Pancreas (tissue), 10 donors: Measurements from ENCODE around the gene CHN1. TPM values are rescaled to one million over a fixed set of nuclear protein-coding genes. Genes with fewer than 3 reads are reported as not detected.
A peak's percentile ranks its signal among the peaks of the same experiment; 100 is the strongest.

Source experiments
- ATAC-seq, 4 donors: fragments of 200-7000 bp; cut with Tn5 transposase; one replicate each; pipeline versions ENCODE4 v1.8.0 to v1.9.1; 2020; ENCODE audit warnings: mild to moderate bottlenecking in 4 of 4, moderate library complexity in 4 of 4
- DNase-seq, 6 donors: peaks; one replicate each; pipeline ENCODE4 v3.0.0-alpha.2; 2020
- FAIRE-seq: peaks from 2 replicates; lab custom pipeline; 2012; peaks lifted over from hg19 to GRCh38; lab: Jason Lieb, UNC
- H3K27ac ChIP-seq, 4 donors: fragments of 200-600 bp; sonication (generic); 1 replicate in 3 of 4; 2 replicates in 1 of 4; pipeline versions ENCODE4 v1.5.0 to v1.8.0; 2020
- H3K27me3 ChIP-seq, 4 donors: fragments of 200-600 bp; one replicate each; pipeline ENCODE4 v1.8.0; 2021
- H3K36me3 ChIP-seq, 3 donors: fragments of 200-600 bp; sonication (generic) in 1 of 3; one replicate each; pipeline versions ENCODE4 v1.5.0 to v1.8.0; 2020 to 2021
- H3K4me1 ChIP-seq, 3 donors: fragments of 200-600 bp; one replicate each; pipeline ENCODE4 v1.8.0; 2021
- H3K4me3 ChIP-seq, 4 donors: fragments of 200-600 bp; sonication (generic) in 2 of 4; one replicate each; pipeline versions ENCODE4 v1.5.0 to v1.8.0; 2020 to 2021
- H3K9me3 ChIP-seq, 4 donors: fragments of 200-600 bp; one replicate each; pipeline ENCODE4 v1.8.0; 2021
- WGBS, 2 donors: extraction: QIAGEN DNeasy Blood & Tissue Kit; methylation state at CpG; one replicate each; pipeline ENCODE4 v1.1.7; 2013; 5-methylcytosine and 5-hydroxymethylcytosine counted together
- intact Hi-C, 3 donors: fragments of 100-400 bp; cut with DNase I; formaldehyde crosslinking; loops; one replicate each; pipeline versions ENCODE4 v1.11.1 to v1.14.2; 2022
- polyA plus RNA-seq, 2 donors: library from polyadenylated mRNA; stranded (reverse); fragments of 200-250 nt; gene quantifications; one replicate each; pipeline ENCODE4 v1.2.3, GENCODE V29; 2013
- total RNA-seq, 6 donors: library from RNA; stranded (reverse); fragmentation: NEBNext Ultra II Directional in 4 of 6; extraction: Animal tissue kit (Norgen Biotek cat#: 25700) in 4 of 6; gene quantifications; one replicate each; pipeline versions ENCODE4 v1.2.1 to v1.2.4, GENCODE V29; 2021 to 2023
- TF ChIP-seq, protein P1 (sequence below), 4 donors: fragments of 200-600 bp; sonication (generic) in 3 of 4; IDR thresholded peaks; one replicate each; pipeline versions ENCODE4 v1.5.0 to v1.8.0; 2021; ENCODE audit warnings: antibody characterized with exemption in 4 of 4
- donor health status: healthy with polysubstance abuse.
- donor health status: DM: no; HTN: no; CAD: no; lungs with moderate emphysema.
- donor health status: DM: no; HTN: no; CAD: no.
- donor health status: control.
- donor health status: control.
- donor health status: Bipolar disorder and iron deficiency.
- donor health status: DM: yes; HTN: yes; CAD: no.
- donor health status: DM: no; HTN: no; CAD: no.
- donor health status: DM: no; HTN: no; CAD: no.
- donor health status: DM: yes; HTN: yes; CAD: no.

Gene CHN1
- total and polyA plus RNA-seq, 8 donors = 1.3 to 15.4 (median 3.7) TPM

DNA sequence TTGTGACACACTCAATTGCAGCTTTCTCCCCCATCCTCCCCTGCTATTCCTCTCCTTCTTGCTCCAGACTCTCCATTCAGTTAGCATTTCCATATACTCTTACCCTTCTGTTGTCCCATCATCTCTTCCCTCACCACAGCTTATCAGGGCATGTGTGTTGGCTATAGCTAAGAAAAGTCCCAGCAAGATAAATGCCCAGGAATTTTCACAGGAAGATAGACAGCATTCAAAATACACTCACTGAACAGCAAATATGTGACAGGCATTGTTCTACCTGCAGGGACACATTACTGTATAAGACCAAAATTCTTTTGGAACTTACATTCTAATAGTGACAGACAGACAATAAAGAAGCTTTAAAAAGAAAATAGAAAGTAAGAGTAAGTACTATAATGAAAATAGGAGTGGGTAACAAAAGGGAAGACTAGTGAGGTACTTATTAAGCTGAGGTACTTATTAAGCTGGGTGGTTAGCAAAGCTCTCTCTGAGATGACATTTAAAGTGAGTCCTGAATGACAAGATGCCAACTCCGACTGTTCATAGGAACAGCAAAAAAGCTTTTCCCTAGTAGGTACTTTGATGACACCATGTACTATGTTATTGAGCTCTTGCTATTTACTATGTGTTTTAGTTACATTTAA, 86.2 kb downstream of the CHN1 start:
- DNase-seq = no peak
- no peaks in the 10 kb centered on the region for H3K27me3 ChIP-seq
- 50 to 60% methylated on average over 1 of the region's 1 CpG for WGBS, 2 donors
- intact Hi-C loops = no loop called here
- no peak for ATAC-seq
- TF ChIP-seq, protein P1, sequence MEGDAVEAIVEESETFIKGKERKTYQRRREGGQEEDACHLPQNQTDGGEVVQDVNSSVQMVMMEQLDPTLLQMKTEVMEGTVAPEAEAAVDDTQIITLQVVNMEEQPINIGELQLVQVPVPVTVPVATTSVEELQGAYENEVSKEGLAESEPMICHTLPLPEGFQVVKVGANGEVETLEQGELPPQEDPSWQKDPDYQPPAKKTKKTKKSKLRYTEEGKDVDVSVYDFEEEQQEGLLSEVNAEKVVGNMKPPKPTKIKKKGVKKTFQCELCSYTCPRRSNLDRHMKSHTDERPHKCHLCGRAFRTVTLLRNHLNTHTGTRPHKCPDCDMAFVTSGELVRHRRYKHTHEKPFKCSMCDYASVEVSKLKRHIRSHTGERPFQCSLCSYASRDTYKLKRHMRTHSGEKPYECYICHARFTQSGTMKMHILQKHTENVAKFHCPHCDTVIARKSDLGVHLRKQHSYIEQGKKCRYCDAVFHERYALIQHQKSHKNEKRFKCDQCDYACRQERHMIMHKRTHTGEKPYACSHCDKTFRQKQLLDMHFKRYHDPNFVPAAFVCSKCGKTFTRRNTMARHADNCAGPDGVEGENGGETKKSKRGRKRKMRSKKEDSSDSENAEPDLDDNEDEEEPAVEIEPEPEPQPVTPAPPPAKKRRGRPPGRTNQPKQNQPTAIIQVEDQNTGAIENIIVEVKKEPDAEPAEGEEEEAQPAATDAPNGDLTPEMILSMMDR (IDR thresholded peaks at IDR 0.05) = no peak
- H3K4me1 ChIP-seq = no peaks in the 10 kb centered on the region
- no peaks in the 10 kb centered on the region for H3K36me3 ChIP-seq
- no peak overlapping the region for H3K4me3 ChIP-seq
- no peaks in the 10 kb centered on the region for H3K9me3 ChIP-seq
- no peak for FAIRE-seq
- H3K27ac ChIP-seq = no peak overlapping the region

DNA sequence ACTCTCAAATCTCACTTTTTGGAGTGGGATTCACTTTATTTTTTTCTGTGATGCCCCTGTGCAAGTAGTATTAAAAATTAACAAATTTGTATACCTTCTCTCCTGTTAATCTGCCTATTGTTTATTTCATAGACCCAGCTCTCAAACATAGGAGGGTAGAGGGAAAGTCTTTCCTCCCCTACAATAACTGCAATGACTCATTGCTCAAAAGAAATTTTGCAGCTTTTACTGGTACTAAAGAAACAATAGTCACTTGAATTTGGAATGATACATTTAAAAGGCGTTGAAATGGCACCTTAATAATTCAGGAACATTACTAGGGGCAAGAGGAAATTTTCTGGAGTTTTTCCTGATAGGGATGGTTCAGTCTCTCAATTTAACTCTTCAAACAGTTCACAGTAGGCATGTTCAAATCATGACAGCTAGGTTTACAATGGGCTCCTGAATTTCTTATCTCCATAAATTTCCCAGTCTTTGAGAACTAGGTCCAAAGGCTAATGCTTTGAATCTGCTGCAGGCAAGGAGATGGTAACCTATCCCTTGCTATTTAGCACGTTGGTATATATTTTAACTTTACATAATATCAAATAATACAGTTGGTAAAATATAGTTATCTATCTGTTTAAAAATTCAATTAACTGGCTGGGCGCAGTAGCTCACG, 88.8 kb downstream of the CHN1 start:
- no peak for ATAC-seq
- no peak for DNase-seq
- Histone ChIP-seq H3K27ac (no peak overlapping the region), H3K4me1 (no peaks in the 10 kb centered on the region), H3K9me3 (no peaks in the 10 kb centered on the region), H3K27me3 (no peaks in the 10 kb centered on the region), H3K36me3 (no peaks in the 10 kb centered on the region), H3K4me3 (no peak overlapping the region)
- intact Hi-C loops = no loop called here
- 90 to 96% methylated on average over 4 of the region's 4 CpGs for WGBS, 2 donors
- FAIRE-seq = no peak
- TF ChIP-seq, protein P1 (IDR thresholded peaks at IDR 0.05) = no peak

DNA sequence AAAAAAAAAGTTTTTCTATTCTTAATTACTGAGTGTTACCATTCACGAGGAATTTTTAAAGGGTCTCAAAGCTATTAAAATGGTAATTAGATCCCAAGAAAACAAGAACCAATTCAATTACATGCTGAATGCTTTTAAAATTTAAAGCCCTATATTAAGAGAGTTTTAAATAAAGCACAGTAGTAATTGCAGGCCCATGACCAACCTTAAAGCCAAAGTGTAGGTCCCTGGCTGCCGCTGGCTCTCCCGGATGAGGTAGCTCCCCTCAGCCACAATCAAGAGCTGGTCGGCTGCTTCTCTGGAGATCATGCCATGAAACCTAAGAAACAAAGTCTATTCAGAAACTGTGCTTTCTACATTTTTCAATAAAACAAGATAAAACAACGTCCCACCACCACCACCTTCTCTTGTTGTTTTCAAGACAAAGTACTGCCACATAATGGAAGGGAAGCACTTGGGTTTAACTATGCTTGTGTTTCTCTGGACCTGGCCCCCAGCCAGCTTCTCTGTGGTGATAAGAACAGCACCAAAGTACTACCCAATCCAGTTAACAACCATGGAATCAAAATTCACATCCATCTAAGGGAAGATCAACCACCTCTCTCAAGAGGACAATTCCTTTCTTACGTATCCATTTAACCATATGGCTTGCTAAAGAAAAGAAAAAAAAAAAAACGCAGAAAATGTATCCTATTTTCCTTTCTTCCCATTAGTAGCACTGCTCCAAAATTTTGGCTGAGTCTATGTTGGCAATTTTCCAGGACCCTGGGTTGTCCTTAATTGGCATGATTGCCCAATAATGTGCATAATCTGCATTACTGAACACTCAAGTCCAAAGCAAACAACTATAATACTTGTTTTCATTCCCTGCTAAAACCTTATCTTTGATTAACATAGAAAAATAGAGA, 90.1 kb downstream of the CHN1 start:
- H3K36me3 ChIP-seq = no peaks in the 10 kb centered on the region
- TF ChIP-seq, protein P1 (IDR thresholded peaks at IDR 0.05) = no peak
- H3K9me3 ChIP-seq = no peaks in the 10 kb centered on the region
- no peak overlapping the region for H3K4me3 ChIP-seq
- WGBS, 2 donors = 88 to 89% methylated on average over 7 of the region's 7 CpGs
- ATAC-seq (no peak), FAIRE-seq (no peak), DNase-seq (peak in 1 of 6 donors; percentile 25)
- no peaks in the 10 kb centered on the region for H3K4me1 ChIP-seq
- no peak overlapping the region for H3K27ac ChIP-seq
- no peaks in the 10 kb centered on the region for H3K27me3 ChIP-seq
- intact Hi-C loops = no loop called here

DNA sequence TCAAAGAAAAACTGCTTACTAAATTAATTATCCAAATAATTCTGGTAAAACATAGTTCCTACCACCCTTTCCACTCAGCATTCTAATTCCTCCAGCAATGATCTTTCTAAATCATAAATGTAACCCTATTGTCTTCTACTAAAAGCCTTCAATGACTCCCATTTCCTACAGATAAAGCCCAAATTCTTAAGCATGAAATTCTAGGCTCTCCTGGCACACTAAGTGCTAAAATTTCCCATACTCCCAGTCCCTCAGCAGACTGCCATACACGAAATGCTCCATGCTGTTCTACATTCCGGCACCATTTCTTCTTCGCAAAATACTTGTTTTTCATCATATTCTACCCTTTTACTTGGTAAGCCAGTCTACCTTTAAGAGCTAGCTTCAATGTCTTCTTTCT, 96.9 kb downstream of the CHN1 start:
- no peak for ATAC-seq
- Histone ChIP-seq H3K4me3 (no peak overlapping the region), H3K9me3 (no peaks in the 10 kb centered on the region), H3K27ac (no peak overlapping the region), H3K36me3 (no peaks in the 10 kb centered on the region), H3K27me3 (no peaks in the 10 kb centered on the region), H3K4me1 (no peaks in the 10 kb centered on the region)
- TF ChIP-seq, protein P1 (IDR thresholded peaks at IDR 0.05) = no peak
- WGBS, 2 donors = 88 to 92% methylated on average over 3 of the region's 3 CpGs
- FAIRE-seq = no peak
- intact Hi-C loops = no loop called here
- DNase-seq = no peak
